ENCODE data around the gene PDP2.
A peak's percentile ranks its signal among the peaks of the same experiment; 100 is the strongest.
"Not testable (repeated sequence)": the region's sequence is repeated elsewhere in the genome, so short reads cannot be mapped to it uniquely, and the experiment has no call there.

Gene PDP2

DNA sequence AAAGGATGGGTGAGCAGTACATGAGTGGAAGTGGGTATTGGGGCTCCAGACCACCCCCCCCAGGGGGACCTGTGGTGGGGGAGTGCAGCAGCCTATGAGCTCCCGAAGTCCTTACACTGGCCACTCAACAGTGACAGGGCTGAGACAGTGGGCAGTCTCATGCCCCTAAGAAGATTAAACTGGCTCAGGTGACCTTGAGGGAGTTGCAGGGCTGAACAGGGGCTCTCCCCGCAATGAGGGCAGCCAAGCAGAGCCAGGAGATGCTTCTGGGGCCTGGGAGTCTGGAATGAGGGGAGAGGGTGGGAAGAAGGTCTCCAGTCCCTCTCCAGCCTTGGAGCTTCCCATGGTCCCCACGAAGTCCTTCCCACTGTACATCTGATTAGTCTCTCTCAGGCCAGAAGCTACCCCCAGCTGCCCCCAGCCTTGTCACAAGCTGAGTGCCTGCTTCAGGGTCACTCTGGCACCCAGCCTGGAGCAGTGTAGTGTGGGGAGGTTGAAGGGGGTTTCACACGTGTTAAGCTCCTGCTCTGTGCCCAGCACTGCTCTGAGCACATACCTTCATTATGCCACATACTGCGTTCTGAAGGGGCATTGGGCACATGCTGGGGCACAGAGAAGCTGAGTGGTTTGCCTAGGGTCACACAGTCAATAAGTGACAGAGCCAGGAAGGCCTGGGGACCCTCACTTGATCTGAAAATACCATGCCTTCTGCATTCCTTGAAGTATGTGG, 39.4 kb downstream of the PDP2 start:
- no peak for DNase-seq (ENCODE audit: low read depth in 2 of 3, low spot score in 2 of 3)

DNA sequence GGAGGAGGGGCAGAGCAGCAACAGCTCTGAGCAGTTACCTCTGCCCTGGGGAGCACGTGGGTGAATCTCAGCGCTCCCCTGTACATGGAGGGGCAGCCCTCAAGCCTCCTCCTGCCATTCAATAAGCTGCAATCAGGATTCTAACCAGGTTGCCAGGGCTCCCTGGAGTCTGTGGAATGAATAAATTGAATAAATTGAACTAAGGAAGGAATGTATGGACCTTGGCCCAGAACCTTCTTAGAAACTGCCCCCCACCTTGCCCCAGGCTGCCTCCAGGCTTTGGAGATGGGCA, 39.9 kb downstream of the PDP2 start:
- DNase-seq (ENCODE audit: low read depth in 2 of 3, low spot score in 2 of 3), result no peak

DNA sequence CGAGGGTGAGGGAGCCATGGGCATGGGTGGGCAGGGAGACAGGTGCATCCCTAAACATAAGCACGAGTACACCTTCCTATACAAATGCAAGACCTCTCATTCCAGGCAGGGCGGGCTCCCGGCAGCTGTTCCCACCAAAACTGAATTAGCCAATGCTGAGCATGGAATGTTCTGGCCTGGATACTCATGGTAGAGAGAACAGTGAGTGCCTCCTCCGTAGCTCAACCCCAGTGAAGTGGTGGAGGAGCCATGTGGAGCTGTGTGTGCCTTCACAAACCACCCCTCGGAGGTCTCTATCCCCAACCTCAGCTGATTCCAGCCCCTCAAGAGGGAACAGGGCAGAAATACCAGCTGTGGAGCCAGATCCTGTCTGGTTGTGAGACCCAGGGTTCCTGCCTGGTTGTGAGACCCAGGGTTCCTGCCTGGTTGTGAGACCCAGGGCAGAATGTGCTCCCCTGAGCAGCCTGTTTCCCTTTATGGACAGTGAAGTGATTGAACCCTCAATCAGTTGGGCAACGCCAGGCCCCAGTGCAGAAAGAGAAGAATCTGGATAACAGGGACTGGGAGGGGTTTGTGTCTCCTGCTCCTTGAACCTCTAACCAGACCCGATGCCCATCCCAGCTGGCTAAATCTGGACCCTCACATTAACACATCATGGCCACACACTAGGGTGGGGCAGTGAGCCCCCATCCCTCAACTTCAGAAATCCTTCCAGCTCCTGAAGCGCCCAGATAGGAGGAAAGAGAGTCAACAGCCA, 40.8 kb downstream of the PDP2 start:
- no peak for DNase-seq (ENCODE audit: low read depth in 2 of 3, low spot score in 2 of 3)

DNA sequence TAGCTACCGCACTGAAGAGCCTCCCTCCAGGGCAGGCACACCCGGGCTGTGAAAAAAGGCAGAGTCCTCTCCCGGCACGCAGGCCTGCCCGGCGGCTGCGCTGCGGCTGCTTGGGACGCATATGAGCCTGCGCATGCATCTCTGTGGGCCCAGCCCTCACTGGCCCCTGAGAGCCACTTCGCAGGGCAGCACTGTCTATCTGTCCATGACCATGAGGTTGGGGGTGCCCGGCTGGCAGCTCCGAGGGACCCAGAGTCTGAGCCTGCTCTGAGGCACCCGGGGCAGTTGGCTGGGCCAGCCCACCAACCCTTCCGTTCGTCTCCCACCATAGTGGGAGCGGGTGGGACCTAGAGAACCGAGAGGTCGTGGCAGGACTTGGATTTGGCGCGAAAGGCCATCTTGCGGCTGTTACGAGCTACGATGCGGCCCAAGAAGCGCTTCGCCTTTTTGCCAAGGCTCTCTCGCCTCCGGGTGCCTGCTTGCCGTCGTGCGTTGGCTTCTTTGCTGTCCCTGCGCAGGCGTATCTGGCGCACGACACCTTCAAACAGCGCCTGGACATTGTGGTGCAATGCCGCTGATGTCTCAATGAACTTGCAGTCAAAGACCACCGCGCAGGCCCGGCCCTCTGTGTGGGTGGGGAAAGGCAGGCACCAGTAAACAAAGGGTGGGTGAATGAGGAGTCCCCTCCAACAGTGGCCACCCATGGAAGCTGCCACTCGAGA, 41.6 kb downstream of the PDP2 start:
- DNase-seq (ENCODE audit: low read depth in 2 of 3, low spot score in 2 of 3), result no peak

DNA sequence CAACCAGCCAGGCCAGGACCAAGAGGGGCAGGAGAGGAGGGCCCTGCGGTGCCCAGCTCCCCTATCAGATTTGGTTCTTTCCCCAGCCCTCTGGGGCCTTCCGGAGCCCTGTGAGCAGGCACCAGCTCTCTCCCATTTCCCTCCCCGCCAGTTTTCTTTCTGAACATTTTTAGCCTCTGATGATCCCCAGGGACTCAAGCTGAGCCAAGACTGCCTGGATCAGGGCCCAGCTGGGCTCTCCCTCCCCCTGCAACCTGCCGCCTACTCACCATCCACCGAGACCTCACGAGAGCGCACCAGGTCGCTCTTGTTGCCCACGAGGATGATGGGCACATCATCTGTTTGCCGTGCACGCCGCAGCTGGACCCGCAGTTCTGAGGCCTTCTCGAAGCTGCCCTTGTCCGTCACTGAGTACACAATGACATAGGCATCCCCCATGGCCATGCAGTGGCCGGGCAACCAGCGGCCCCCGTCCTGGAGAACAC, 43.0 kb downstream of the PDP2 start:
- no peak for DNase-seq (ENCODE audit: low read depth in 2 of 3, low spot score in 2 of 3)

DNA sequence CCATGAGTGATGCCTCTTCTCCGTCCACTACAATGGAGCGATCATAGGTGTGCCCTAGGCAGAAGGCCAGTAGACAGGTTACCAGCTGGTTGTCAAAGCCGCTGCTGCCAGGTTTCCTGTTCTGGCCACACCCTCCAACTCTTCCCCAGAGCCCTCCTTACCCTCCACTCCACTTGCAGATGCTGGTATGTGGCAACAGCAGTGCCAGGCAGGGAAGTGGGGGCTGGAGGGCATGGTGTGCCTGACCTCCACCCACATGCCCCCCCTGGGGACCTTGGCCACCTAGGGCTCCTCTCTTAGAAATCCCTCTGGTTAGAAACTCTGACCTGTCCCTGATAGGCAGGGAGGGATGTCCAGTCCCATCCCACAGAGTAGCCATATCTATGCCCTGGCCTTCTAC, 43.6 kb downstream of the PDP2 start:
- no peak for DNase-seq (ENCODE audit: low read depth in 2 of 3, low spot score in 2 of 3)

DNA sequence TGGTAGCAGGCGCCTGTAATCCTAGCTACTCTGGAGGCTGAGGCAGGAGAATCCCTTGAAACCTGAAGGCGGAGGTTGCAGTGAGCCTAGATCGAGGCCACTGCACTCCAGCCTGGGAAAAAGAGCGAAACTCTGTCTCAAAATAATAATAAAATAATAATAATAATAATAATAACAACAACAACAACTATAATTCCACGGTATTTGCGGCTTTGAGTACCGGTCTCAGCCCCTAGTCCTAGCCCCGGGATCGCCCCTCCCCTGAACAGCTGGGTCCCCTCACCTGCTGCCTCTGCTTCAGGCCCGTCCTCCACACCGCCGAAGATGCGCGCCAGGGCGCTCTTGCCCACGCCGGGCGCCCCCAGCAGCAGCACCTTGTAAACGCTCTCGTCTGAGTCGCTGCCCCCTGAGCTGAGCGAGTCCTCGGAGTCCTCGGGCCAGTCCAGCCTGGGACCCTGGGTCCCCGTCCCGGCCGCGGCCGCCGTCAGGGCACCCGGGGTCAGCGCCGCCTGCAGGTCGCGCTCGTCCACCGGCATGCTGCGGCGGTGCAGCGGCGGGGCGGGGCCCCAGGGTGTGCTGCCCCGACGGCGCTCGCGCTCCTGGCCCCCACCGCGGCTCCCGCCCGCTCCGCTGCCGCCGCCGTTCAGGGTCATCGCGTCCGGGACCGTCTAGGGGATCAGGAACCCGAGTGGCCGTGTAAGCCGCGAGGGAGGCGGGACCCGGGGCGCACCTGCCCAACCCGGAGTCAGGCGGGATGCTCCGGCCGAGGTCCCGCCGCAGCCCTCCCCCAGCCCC, 44.4 kb downstream of the PDP2 start:
- DNase-seq (ENCODE audit: low read depth in 2 of 3, low spot score in 2 of 3), result no peak

DNA sequence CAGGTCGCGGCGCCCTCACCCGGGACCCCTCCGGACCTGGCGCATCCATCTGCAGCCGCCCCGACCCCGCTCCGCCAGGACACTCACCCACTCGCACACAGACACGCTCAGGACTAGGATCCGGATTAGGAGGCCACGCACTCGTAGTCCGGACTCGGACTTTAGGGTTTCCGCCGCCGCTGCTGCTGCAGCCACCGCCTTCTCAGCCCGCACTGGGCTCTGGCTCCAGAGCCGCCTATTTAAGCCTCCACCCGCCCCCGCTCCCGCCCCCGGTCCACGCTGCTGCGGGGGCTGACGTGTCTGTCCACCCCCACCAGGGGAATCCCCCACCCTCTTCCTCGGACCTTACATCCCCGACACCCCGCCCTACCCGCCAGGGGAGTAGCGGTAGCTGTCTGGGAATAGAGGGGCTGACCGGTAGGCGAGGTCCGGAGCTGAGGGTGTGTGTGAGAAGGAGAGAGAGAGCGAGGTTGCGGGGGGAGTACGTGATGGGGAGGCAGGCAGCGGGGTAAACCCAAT, 45.1 kb downstream of the PDP2 start, which contains the start of gene RRAD:
Gene RRAD (minus strand): TSS at position 214 of the 519 bp plus-strand sequence. CDS start 356 bp downstream, outside the sequence.
- no peak for DNase-seq (ENCODE audit: low read depth in 2 of 3, low spot score in 2 of 3)

DNA sequence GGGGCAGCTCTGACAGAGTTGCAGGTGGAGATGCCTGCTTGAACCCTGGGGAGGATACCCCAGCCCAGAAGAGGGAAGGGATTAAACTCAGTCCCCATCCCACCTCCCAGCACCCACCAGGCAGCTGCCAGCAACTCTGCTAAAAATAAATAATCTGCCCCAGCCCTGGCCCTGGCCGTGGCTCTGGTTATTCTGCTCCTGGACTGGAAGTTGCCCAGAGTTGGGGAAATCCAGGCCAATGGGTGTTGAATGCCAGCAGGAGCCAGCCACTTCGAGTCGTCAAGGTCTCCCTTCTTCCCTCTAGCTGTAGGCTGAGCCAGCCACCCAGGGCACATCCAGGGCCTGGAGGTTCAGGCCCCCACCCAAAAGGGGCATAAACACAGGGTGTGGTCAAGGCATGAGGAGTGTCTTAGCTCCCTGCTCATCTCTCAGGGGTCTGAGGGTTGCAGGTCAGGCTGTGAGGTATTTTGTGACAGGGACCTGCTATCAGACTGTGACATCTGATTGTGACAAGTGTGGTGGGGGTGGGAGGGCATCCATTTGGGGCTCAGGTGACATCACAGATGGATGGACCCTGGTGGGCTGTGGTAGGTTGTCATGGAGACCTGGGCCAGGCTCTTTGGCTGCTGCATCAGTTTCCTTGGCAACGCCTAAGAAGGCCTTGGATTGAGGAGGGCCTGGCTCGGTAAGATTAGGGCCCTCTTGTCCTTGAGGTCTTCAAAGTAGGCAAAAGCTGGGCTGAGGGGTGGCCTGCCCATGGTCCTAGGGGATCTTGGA, 46.0 kb downstream of the PDP2 start:
- no peak for DNase-seq (ENCODE audit: low read depth in 2 of 3, low spot score in 2 of 3)

DNA sequence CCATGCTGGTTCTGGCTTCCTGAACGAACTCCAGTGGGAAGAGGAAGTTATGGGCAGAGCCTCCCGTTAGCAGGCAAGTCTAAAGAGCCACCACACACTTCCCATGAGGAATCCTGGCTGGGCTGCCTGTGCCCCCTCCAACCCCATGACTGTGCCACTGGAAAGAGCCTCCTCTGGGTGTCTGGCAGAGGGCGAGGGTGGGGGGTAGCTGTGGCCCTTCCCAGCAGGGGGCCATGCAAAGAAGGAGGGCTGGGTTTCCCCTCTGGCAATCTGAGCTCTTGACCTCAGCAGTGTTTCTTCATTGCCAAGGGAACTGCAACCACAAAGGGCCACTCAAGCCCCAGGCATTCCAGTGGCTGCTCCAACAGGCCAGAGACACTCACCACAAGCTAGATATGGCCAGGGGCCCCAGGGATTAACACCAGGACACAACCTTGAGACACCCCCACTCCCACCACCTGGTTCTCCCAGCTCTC, 46.7 kb downstream of the PDP2 start:
- no peak for DNase-seq (ENCODE audit: low read depth in 2 of 3, low spot score in 2 of 3)

DNA sequence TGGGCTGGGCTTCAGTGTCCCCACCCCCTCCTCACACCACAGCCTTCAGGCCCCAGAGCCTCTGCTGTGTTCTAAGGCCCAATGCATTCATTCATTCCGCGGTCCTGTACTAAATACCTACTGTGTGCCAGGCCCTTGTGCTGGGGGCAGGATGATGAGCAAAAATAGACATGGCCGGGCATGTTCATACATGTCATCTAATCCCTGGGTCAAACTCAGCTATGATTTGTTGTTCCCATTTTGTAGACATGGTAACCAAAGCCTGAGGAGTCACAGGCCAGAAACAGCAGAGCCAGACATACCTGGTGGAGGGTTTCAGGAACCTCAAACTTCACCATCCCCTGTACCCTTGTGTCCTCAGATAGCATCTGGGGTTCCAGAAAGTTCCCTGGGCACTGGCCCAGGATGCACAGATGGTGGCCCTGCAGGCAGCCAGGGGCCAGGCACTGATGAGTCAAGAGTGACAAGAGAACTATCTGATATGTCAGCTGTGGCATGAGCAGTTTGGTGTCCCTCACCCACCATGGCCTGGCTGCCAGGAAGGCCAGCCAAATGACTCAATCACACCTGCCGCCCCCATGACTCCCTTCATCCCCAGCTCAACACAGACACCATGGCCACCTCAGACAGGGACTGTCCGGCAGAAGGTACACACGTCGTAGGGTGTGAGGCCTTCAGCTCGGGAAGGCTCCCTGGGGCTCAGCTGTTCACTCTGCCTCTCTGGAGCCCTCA, 47.8 kb downstream of the PDP2 start:
- no peak for DNase-seq (ENCODE audit: low read depth in 2 of 3, low spot score in 2 of 3)

DNA sequence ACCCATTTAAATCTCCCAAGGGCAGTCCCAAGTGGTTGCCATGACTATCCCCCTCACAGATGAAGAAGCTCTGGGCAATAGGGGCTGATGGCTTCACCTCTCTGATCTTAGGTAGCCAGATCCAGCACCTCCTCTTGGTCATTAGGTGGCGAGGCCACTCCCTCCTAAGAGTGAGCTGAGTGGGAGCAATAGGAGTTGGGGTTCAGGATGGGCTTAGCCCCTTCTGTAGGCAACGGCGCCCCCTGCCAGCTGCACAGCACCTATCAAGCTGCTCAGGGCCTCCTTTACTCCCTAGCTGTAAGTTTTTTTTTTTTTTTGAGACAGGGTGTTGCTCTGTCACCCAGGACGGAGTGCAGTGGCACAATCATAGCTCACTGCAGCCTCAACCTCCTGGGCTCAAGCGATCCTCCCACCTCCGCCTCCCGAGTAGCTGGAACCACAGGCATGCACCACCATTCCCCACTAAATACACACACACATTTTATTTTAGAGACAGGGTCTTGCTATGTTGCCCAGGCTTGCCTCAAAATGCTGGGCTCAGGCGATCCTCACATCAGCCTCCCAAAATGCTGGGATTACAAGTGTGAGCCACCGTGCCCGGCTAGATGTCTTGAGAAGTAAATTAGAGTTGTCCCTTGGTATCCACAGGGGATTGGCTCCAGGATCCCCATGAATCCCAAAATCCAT, 48.5 kb downstream of the PDP2 start:
- DNase-seq (ENCODE audit: low read depth in 2 of 3, low spot score in 2 of 3), result no peak

DNA sequence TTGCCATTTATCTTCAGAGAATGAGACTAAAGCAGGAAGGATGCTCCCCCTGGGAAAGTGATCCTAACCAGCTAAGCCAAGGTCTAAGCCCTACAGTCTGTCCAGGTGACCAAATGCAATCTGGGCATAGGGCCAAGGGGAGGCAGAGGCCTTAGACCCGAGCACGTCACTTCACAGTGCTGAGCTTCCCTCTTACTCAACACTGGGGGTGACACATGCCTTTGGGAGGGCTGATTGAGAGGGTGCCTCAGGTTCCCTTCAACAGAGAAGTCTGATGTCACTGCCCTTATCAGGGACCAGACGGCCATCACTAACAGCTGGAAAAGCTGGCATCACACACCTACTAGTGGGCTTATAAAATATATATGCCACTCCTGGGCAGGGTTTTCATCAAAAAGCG, 49.9 kb downstream of the PDP2 start:
- DNase-seq (ENCODE audit: low read depth in 2 of 3, low spot score in 2 of 3), result no peak

DNA sequence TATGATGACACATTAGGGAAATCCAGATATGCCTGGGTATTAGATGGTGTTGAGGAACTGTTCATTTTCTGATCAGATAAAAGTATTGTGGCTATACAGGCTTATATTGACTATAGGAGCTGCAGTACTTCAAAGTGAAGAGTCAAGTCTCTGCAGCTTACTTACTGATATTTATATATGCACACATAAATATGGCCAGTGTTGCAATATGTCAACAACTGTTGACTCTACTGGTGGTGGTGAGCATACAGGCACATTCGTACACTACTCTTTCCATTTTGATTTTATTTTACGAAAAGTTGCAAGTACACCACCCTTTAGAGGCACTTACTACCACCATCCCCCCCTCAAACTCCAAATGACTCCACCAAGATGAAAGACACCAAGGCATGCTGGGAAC, 51.4 kb downstream of the PDP2 start:
- DNase-seq (ENCODE audit: low read depth in 2 of 3, low spot score in 2 of 3), result no peak

DNA sequence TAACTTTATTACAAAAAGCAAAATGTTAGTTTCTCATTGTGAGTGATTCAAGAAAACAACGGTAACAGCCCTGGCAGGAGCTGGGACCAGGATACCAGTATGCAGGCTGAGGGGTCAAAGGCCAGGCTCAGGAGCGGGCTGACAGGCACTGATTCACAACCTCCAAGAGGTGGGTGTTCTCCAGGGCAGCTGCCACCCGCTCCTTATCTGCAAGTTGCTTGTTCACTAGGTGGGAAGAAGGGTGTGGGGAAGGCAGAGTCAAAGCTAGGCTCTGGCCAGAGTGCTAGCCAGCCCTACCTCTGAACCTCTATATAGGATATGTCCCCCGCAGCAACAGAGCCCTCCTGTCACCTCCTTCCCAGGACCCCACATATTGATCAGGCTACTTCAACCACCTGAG, 51.8 kb downstream of the PDP2 start:
- DNase-seq (ENCODE audit: low read depth in 2 of 3, low spot score in 2 of 3), result no peak

DNA sequence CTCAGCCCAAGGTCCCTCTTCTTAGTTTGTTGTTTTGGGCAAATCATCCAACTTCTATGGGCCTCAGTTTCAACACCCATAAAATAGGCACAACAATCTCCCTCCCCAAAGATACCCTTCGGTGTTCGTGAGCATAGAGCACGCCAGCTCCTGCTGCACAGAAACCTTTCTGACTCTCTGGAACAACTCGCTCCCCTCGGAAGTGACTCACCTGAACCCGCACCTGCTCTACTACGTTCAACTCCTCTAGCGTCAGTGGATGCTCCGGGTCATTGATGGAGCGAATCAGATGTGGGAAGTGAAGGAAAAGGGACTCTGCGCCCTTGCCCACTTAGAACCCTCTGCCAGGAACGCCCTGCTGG, 53.4 kb downstream of the PDP2 start:
- peak in 1 of 3 experiments; percentile 41 for DNase-seq (ENCODE audit: low read depth in 2 of 3, low spot score in 2 of 3)

DNA sequence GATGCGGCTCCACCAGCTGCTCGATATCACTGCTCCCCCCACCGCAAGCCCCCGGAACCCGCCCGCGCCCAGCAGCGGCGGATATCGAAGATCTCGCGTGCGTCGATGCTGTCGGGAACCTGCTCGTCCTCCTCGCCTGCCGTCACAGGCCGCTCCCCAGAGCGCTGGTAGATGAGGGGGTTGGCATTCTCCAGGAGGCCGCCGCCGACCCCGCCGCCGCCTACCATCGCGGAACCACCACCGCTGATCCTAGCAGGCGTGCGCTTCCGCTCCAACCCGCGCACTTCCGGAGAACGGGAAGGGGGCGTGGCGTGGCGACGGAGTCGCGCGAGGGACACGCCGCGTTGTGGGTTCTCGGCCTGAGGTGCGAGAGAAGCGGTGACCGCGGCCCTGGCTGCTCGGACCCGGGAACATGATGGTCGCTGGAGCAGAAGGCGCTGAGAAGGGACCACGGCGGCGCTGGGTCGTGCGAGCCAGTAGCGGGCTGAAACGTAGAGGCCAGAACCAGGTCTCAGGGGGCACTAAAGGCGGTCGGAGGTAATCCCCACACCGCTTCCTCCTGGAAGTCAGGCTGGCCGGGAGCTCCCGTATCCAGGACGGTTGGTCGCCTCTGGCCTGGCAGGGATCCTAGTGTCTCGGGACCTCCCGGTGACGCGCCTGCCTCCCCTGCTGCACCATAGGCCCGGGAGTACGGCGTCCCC, 54.0 kb downstream of the PDP2 start, which contains the start of gene CIAO2B:
Gene CIAO2B (minus strand): TSS at position 265 of the 701 bp plus-strand sequence. CDS start 38 bp downstream, at position 227.
- peak; percentile 71 to 79 (median 77) for DNase-seq (ENCODE audit: low read depth in 2 of 3, low spot score in 2 of 3)

DNA sequence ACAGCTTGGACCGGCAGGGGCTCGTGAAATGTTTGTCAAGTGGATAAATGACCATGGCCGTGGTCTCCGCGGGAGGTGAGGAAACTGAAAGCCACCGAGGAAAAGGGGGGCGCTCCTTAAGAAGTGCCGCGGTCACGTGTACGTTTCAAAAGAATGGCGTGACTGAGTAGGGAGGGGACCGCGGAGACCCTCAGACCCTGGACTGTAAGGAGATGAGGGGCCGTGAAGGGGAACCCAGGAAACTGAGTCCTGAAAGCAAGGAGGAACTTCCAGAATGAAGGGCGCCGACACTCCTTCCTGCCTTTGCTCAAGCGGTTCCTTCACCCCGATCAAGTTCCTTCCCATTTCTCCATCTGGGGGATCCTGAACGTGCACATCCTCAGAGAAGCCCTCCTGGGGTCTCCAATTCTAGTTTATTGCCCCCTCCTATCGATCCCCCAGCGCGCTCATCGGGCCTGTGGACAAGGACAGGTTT, 54.6 kb downstream of the PDP2 start:
- not testable (repeated sequence) for DNase-seq (ENCODE audit: low read depth in 2 of 3, low spot score in 2 of 3)
